NCI-H82 (cell line): Measurements from ENCODE around the gene ESRRB.

Experiments used
- DNase-seq: peaks from one replicate; lab custom pipeline; 2025; lab: John Stamatoyannopoulos, UW

Gene ESRRB

GRCh38 chr14:76541594-76542219 is 165.8 kb downstream of the ESRRB start:
- DNase-seq = no peak

GRCh38 chr14:76546426-76547221 is 170.7 kb downstream of the ESRRB start:
- peak; percentile 82 for DNase-seq

- DNase-seq = no peak
Observed at GRCh38 chr14:76547831-76548230, 171.9 kb downstream of the ESRRB start.

- DNase-seq = no peak
Observed at GRCh38 chr14:76550534-76550933, 174.6 kb downstream of the ESRRB start.

- no peak for DNase-seq
Observed at GRCh38 chr14:76551116-76551515, 175.2 kb downstream of the ESRRB start.
